Stimulated activated naive CD8-positive, alpha-beta T cell treated with anti-CD3 and anti-CD28 coated beads, Interleukin-15, amount 100 ng/mL, for 72 hours (primary cell): ENCODE results near the gene MAP10.
A peak's percentile ranks its signal among the peaks of the same experiment; 100 is the strongest.

Experiments used
- ATAC-seq: fragments of 150-1000 bp; cut with Tn5 transposase; 2 replicates; pipeline ENCODE4 v1.10.0; 2021; ENCODE audit warnings: mild to moderate bottlenecking, moderate library complexity
- DNase-seq, 2 donors: peaks; one replicate each; pipeline ENCODE4 v3.0.0; 2021 to 2022
- H3K27ac Mint-ChIP-seq, 2 donors: one replicate each; pipeline ENCODE4 v1.8.0; 2022; ENCODE audit warnings: mild to moderate bottlenecking in 2 of 2, mixed read lengths in 2 of 2, moderate library complexity in 2 of 2
- H3K27me3 Mint-ChIP-seq: one replicate; pipeline ENCODE4 v1.8.0; 2022; ENCODE audit warnings: mixed read lengths
- H3K4me1 Mint-ChIP-seq: one replicate; pipeline ENCODE4 v1.8.0; 2022; ENCODE audit warnings: mild to moderate bottlenecking, mixed read lengths
- H3K4me3 Mint-ChIP-seq, 2 donors: one replicate each; pipeline ENCODE4 v1.8.0; 2022; ENCODE audit warnings: mild to moderate bottlenecking in 2 of 2, mixed read lengths in 2 of 2, moderate library complexity in 1 of 2
- H3K9me3 Mint-ChIP-seq, 2 donors: one replicate each; pipeline ENCODE4 v1.8.0; 2022; ENCODE audit warnings: mixed read lengths in 2 of 2

MAP10 gene

DNA sequence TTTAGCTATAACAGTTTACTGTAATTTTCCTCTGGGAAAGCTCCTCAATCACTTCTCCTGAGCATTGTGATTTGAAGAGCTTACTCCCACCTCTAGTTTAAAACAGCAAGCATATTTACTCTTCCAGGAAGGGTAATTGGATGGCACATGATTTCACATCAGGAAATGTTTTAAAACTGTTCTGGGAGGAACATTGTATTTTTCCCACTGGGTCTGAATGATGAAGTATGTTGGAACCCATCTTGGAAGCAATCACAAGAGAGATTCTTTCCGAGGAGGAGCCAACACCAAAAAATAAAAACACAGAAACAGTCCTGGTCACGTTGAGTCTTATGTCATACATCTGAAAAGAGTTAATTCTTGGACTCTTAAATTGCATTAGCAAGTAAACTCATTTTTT, 17.3 kb downstream of the MAP10 start:
- Mint-ChIP-seq H3K4me3 (no peak overlapping the region), H3K27ac (no peak overlapping the region), H3K9me3 (no peaks in the 10 kb centered on the region), H3K27me3 (peaks cover 4% of the 10 kb centered on the region), H3K4me1 (no peaks in the 10 kb centered on the region)
- DNase-seq (no peak), ATAC-seq (no peak)

DNA sequence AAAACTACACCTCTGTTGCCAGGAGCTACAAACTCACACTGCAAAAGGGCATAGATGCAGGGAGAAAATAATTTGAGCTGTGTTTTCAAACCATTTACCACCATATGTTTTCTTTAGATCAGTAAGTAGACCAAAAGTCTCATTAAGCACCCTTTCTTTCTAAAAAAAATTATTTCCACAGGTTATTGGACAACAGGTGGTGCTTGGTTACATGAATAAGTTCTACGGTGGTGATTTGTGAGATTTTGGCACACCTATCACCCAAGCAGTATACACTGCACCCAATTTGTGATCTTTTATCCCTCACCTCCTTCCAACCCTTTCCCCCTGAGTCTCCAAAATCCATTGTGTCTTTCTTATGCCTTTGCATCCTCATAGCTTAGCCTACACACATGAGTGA, 21.1 kb downstream of the MAP10 start:
- Mint-ChIP-seq H3K4me3 (no peak overlapping the region), H3K4me1 (no peaks in the 10 kb centered on the region), H3K27me3 (peaks cover 28% of the 10 kb centered on the region), H3K27ac (no peak overlapping the region), H3K9me3 (peaks cover 0 to 8% of the 10 kb centered on the region in 2 donors)
- ATAC-seq (no peak), DNase-seq (no peak)

DNA sequence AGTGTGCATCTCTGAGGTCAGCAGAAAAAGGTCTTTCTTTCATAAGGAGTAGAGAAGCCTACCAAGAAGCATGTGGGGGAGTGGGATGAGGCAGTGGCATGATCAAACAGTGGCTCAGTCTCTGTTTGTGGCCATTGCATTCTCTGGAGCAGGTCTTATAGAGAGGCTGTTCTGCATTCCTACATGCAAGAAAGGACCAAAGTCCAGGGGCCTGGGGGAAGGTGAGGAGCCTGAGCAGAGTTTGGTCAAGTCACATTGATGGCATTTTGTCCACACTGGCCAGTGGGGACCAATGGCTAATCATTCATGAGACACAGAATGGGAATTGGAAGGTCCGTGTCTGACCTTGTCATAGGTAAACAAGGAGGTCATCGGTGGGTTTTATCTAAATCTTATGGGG, 25.4 kb downstream of the MAP10 start:
- Mint-ChIP-seq H3K27ac (no peak overlapping the region), H3K4me1 (peaks cover 6% of the 10 kb centered on the region), H3K4me3 (no peak overlapping the region), H3K27me3 (peaks cover 28% of the 10 kb centered on the region), H3K9me3 (peaks cover 0 to 8% of the 10 kb centered on the region in 2 donors)
- ATAC-seq: no peak
- DNase-seq: no peak

DNA sequence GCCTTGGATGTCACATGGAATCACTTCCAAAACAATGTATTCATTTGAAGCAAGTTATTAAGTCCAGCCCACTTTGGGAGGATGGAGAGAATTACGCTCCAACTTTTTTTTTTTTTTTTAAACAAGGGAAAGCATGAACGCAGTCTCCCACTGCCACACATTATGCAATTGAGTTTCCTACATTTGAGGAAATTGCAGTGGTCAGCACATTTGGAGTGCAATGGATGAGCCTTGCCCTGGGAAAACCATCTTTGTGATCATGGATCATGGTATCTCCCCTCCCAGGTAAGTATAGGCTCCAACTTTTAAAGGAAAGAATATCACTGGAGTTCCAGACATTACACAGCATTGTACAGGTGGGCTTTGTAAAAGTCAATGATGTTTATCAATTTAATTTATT, 26.7 kb downstream of the MAP10 start:
- Mint-ChIP-seq H3K4me3 (no peak overlapping the region), H3K27ac (no peak overlapping the region), H3K4me1 (peaks cover 6% of the 10 kb centered on the region), H3K9me3 (peaks cover 0 to 8% of the 10 kb centered on the region in 2 donors), H3K27me3 (peaks cover 28% of the 10 kb centered on the region)
- no peak for ATAC-seq
- no peak for DNase-seq

DNA sequence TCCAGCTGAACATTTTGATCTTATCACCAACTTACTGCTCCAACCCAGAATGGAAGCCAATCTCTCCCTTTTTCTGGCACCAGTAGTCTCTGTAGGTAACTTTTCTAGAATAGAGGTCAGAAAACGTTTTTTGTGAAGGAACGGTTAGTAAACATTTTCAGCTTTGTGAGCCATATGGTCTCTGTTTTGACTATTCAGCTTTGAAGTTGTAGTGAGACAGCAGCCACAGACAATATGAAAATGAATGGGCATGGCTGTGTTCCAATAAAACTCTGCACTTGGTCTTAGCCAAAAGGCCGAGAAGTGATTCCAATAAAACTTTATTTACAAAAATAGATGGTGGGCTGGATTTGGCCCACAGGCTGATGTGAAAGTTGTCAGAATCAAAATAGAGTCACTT, 28.9 kb downstream of the MAP10 start:
- H3K27ac Mint-ChIP-seq: no peak overlapping the region
- peaks cover 14% of the 10 kb centered on the region for H3K27me3 Mint-ChIP-seq
- DNase-seq (no peak), ATAC-seq (no peak)
- peaks cover 6% of the 10 kb centered on the region for H3K4me1 Mint-ChIP-seq
- no peak overlapping the region for H3K4me3 Mint-ChIP-seq
- peaks cover 0 to 8% of the 10 kb centered on the region in 2 donors for H3K9me3 Mint-ChIP-seq

DNA sequence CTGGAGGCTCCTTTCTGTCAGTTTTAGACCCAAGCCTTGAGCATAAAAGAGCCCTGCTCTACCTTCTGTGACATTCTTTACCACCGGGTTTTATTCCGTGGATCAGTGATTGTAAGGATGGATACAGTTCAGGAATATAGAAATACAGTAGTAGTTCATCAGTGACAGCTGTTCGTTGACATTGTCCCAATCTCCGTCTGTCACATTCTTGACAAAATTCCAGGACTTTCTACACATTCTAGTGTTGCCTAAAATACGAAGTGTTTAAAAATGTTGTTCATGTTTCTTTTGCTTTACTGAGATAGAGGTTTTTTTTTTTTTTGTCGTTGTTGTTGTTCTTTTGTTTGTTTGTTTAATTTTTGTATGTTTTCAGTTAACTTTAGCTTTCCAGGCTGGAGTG, 29.9 kb downstream of the MAP10 start:
- DNase-seq: no peak
- H3K4me3 Mint-ChIP-seq: no peak overlapping the region

DNA sequence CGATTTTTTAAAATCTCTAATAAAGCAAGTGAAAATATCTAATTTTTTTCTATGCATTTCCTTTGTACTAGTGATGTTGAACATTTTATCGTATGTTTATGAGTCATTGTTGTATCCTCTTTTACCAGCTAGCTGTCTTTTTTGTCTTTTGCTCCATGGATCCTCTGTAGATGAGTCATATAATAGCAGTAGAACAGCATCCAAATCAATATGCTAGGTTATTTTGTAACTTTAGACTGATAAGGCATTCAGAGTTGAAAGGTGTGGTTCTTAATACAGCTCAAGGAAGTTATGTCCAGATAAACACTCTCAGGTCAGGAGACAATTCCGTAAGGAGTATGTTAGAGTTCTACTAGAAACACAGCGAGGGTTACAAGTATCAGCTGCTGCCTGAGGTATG, 31.9 kb downstream of the MAP10 start:
- H3K4me1 Mint-ChIP-seq: peaks cover 5% of the 10 kb centered on the region
- H3K4me3 Mint-ChIP-seq: no peak overlapping the region
- ATAC-seq (no peak), DNase-seq (no peak)
- peaks cover 7 to 10% of the 10 kb centered on the region in 2 donors for H3K9me3 Mint-ChIP-seq
- no peak overlapping the region for H3K27ac Mint-ChIP-seq
- H3K27me3 Mint-ChIP-seq: no peaks in the 10 kb centered on the region

More for the DNA sequence above, 29.9 kb downstream of the MAP10 start:
- peaks cover 4 to 13% of the 10 kb centered on the region in 2 donors for H3K9me3 Mint-ChIP-seq
- peaks cover 10% of the 10 kb centered on the region for H3K27me3 Mint-ChIP-seq
- H3K27ac Mint-ChIP-seq: no peak overlapping the region
- no peak for ATAC-seq
- peaks cover 6% of the 10 kb centered on the region for H3K4me1 Mint-ChIP-seq

DNA sequence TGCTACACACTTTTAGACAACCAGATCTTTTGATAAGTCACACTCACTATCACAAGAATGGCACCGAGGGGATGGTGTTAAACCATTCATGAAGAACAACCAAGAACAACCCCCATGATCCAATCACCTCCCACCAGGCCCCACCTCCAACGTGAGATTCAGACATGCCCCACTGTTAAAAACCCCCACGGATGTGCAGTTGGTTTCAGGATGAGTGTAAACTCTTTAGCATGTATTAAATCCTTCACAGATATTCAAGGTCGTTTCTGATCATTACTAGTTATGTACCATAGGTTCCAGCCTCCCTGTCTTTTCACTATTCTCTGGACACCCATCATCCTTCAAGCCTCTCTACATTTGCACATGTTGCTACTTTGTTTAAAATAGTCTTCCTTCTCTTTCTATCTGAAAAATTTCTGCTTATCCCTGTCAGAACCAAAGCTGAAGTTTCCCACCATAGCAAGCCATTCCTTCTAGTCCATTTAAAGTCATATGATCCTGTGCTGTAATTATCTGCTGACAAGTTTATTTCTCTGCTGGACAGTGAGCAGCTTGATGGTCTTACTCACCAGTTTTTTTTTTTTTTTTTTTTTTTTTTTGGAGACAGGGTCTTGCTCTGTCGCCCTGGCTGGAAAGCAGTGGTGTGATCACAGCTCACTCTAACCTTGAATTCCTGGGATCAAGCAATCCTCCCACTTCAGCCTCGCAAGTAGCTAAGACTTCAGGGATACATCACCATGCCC, 36.8 kb downstream of the MAP10 start:
- Mint-ChIP-seq H3K4me1 (no peaks in the 10 kb centered on the region), H3K27ac (no peak overlapping the region), H3K27me3 (no peaks in the 10 kb centered on the region), H3K4me3 (no peak overlapping the region), H3K9me3 (peaks cover 7 to 19% of the 10 kb centered on the region in 2 donors)
- DNase-seq (no peak), ATAC-seq (no peak)

DNA sequence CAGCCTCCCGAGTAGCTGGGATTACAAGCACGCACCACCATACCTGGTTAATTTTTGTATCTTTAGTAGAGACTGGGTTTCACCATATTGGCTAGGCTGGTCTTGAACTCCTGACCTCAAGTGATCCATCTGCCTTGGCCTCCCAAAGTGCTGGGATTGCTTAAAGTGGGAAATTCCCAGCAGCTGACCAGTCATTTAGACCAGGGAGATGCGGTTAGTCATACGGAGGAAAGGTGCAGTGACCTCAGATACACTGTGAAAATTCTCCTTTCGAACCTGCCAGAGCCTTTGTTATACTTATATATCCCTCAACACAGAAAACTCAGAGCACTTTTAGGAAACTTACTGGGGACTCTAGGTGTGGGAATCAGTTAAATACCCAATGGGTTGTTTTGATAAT, 39.6 kb downstream of the MAP10 start:
- no peak for ATAC-seq
- peaks cover 6 to 19% of the 10 kb centered on the region in 2 donors for H3K9me3 Mint-ChIP-seq
- no peaks in the 10 kb centered on the region for H3K27me3 Mint-ChIP-seq
- H3K4me1 Mint-ChIP-seq: no peaks in the 10 kb centered on the region
- no peak for DNase-seq
- no peak overlapping the region for H3K4me3 Mint-ChIP-seq
- H3K27ac Mint-ChIP-seq: no peak overlapping the region

DNA sequence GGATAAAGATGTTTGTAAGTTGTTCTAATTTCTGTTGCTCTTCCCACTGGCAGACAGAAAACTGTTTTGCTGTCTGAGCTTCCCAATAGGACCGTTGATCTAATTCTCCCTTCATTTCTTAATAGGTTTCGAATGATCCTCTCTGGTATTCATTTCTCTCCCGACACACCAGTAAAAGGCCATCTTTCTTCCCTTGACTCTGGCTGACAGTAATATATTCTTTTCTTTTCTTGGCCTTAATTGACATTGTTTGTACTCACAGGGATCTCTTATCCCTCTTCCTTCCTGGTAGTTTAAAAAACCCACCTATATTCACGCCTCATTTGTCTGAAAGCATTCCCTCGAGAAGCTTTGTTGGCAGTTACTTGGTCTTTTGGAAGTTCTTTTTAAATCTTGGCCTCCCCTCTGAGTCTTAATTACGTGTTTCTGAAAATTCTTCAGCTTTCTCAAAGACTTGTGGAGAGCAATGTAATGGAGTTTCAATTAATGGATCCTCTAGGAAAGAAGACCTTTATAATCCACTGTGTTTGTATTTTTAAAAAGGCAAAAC, 40.3 kb downstream of the MAP10 start:
- H3K27ac Mint-ChIP-seq: peak overlapping the region in 1 of 2 donors; percentile 30
- peaks cover 0 to 15% of the 10 kb centered on the region in 2 donors for H3K9me3 Mint-ChIP-seq
- no peak for ATAC-seq

DNA sequence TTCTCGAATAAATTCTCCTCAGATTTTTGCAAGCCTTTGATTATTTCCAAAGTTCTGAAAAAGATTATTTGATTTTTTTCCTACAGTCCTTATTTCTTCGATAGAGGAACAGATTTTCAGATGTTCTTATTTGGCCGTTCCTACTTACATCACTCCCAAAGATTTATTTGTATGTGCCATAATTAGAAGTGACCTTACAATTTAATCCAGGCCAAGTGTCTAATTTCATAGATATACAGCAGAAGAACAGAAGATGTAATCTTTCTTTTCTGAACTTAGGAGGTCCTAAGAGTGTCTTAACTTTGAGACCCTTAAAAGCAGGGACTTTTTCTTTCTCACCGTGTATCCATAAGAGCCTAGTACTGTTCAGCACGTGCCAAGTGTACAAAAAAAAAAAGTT, 46.3 kb downstream of the MAP10 start:
- no peak overlapping the region for H3K27ac Mint-ChIP-seq

More for the DNA sequence above, 40.3 kb downstream of the MAP10 start:
- no peak overlapping the region for H3K4me3 Mint-ChIP-seq
- DNase-seq: no peak
- no peaks in the 10 kb centered on the region for H3K4me1 Mint-ChIP-seq
- H3K27me3 Mint-ChIP-seq: no peaks in the 10 kb centered on the region

DNA sequence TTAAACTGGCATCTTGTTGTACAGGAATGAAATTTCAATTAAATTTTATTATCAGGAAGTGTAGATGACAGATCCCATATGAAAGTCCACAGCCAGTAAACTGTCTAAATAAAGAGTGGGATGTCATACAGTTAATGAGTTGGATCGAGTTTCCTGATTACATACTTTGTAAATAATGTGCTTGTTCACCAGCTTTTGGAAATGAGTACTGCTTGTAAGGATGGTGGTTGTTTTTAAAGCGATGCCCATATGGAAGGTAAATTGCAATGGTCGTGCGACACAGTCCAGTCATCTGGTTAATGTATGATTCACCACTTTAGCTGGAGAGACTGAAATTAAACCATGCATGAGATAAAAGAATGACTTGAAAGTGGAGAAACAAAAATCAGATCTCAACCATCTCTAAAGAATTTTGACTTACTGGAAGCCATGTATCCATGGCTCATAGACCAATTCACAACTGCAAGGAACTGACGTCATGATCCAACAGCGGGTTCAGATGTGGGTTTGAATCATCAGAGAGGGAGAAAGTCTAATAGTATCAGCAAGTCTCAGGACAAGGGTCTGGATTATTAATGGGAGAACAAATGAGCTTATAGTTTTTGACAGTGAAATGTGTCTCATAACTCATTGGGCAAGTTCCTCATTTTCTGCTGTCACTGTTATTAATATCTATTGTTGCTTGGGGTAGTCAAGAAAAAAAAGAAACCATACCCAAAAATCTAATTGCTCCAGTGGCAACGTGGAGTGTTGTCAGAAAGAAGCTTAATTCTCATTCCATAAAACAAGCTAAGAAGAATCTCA, 49.0 kb downstream of the MAP10 start:
- no peaks in the 10 kb centered on the region for H3K27me3 Mint-ChIP-seq
- no peaks in the 10 kb centered on the region for H3K4me1 Mint-ChIP-seq
- ATAC-seq (no peak), DNase-seq (no peak)
- no peaks in the 10 kb centered on the region for H3K9me3 Mint-ChIP-seq
- H3K27ac Mint-ChIP-seq: no peak overlapping the region
- H3K4me3 Mint-ChIP-seq: no peak overlapping the region

More for the DNA sequence above, 46.3 kb downstream of the MAP10 start:
- H3K4me1 Mint-ChIP-seq: no peaks in the 10 kb centered on the region
- no peak for ATAC-seq
- H3K9me3 Mint-ChIP-seq: no peaks in the 10 kb centered on the region
- H3K27me3 Mint-ChIP-seq: no peaks in the 10 kb centered on the region
- DNase-seq: no peak
- no peak overlapping the region for H3K4me3 Mint-ChIP-seq

DNA sequence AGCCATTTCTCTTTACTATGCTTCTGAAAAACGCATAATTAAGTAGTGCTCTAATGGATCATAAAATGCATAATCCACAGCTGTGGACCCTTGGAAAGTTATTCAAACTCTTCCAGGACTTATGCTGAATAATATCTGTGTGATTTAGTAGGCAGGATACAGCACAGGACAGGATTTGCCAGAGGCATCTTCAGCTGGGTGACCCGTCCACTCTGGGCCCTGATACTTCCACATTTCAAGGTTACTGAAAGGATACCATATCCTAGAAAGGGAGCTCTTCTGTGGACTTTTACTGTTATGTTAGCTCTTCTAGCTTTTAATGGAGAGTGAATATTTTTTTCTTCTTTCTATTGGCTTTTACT, 49.6 kb downstream of the MAP10 start:
- Mint-ChIP-seq H3K9me3 (no peaks in the 10 kb centered on the region), H3K27me3 (no peaks in the 10 kb centered on the region), H3K4me3 (no peak overlapping the region), H3K27ac (no peak overlapping the region), H3K4me1 (no peaks in the 10 kb centered on the region)
- no peak for ATAC-seq
- no peak for DNase-seq

DNA sequence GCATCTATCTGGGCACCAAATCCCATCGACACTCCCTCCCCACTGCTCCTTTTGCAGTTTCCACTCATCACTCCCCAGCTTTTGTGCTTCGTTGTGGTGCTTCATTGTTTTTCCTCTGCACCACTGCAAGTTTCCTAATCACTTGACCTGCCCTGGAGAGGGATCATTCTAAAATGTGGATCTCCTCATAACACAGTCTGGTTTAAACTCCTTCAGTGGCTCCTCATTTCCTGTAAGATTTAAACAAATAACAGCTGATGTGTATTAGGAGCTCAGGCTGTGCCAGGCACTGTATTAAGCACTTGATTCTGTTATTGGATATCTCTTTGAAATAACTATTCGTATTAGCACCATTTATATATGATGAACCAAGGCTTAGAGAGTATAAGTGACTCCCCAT, 51.3 kb downstream of the MAP10 start:
- no peak overlapping the region for H3K4me3 Mint-ChIP-seq
- H3K27me3 Mint-ChIP-seq: no peaks in the 10 kb centered on the region
- DNase-seq (no peak), ATAC-seq (no peak)
- H3K9me3 Mint-ChIP-seq: no peaks in the 10 kb centered on the region
- no peaks in the 10 kb centered on the region for H3K4me1 Mint-ChIP-seq
- H3K27ac Mint-ChIP-seq: no peak overlapping the region
